HG03103 (cell line): ENCODE measurements around the gene VIT.

Source experiments
- ATAC-seq: cut with Tn5 transposase; IDR thresholded peaks from one replicate; pipeline ENCODE4 v1.9.1; 2021; ENCODE audit warnings: low read depth; ENCODE audit not compliant: unreplicated experiment

VIT gene

GRCh38 chr2:36839976-36840617, 143.6 kb downstream of the VIT start:
- no peak for ATAC-seq

- no peak for ATAC-seq
These were observed 147.3 kb downstream of the VIT start for GRCh38 chr2:36843838-36844237.

GRCh38 chr2:36849265-36849664, 152.8 kb downstream of the VIT start:
- ATAC-seq, result no peak

GRCh38 chr2:36854241-36854640, 157.7 kb downstream of the VIT start:
- ATAC-seq, result no peak

GRCh38 chr2:36855429-36855828, 158.9 kb downstream of the VIT start:
- no peak for ATAC-seq

- ATAC-seq, result no peak
These were observed 161.2 kb downstream of the VIT start for GRCh38 chr2:36857713-36858112.

GRCh38 chr2:36858551-36859365, 162.3 kb downstream of the VIT start:
- no peak for ATAC-seq

- ATAC-seq, result no peak
These were observed 162.9 kb downstream of the VIT start for GRCh38 chr2:36859366-36859792.

GRCh38 chr2:36861896-36862295, 165.4 kb downstream of the VIT start:
- ATAC-seq, result no peak
